HG03342 (cell line): ENCODE results near the gene HPF1.
"Not testable (repeated sequence)": the region's sequence is repeated elsewhere in the genome, so short reads cannot be mapped to it uniquely, and the experiment has no call there.

Experiments used
- ATAC-seq: cut with Tn5 transposase; IDR thresholded peaks from one replicate; pipeline ENCODE4 v1.9.1; 2021; ENCODE audit warnings: mild to moderate bottlenecking, moderate library complexity; ENCODE audit not compliant: unreplicated experiment

Gene HPF1

GRCh38 chr4:169741569-169741968 is 16.2 kb downstream of the HPF1 start:
- no peak for ATAC-seq

- not testable (repeated sequence) for ATAC-seq
Observed at GRCh38 chr4:169738604-169739003, 19.1 kb downstream of the HPF1 start.

- no peak for ATAC-seq
Observed at GRCh38 chr4:169730564-169730963, 27.2 kb downstream of the HPF1 start.

GRCh38 chr4:169727616-169728015 is 30.1 kb downstream of the HPF1 start:
- ATAC-seq = no peak

- ATAC-seq = no peak
Observed at GRCh38 chr4:169724260-169724659, 33.5 kb downstream of the HPF1 start.

GRCh38 chr4:169723207-169723965 is 34.4 kb downstream of the HPF1 start:
- ATAC-seq = no peak

- no peak for ATAC-seq
Observed at GRCh38 chr4:169720529-169720928, 37.2 kb downstream of the HPF1 start.

GRCh38 chr4:169716677-169717076 is 41.1 kb downstream of the HPF1 start:
- ATAC-seq = no peak

- ATAC-seq = no peak
Observed at GRCh38 chr4:169715826-169716225, 41.9 kb downstream of the HPF1 start.

GRCh38 chr4:169707958-169708643 is 49.6 kb downstream of the HPF1 start:
- ATAC-seq = no peak

GRCh38 chr4:169698331-169698730 is 59.4 kb downstream of the HPF1 start:
- ATAC-seq = no peak

GRCh38 chr4:169690787-169691186 is 67.0 kb downstream of the HPF1 start:
- no peak for ATAC-seq

- no peak for ATAC-seq
Observed at GRCh38 chr4:169689681-169690080, 68.1 kb downstream of the HPF1 start.

- ATAC-seq = no peak
Observed at GRCh38 chr4:169682372-169683047, 75.2 kb downstream of the HPF1 start.
